ENCODE data around the gene VSIG4.

The VSIG4 gene

DNA sequence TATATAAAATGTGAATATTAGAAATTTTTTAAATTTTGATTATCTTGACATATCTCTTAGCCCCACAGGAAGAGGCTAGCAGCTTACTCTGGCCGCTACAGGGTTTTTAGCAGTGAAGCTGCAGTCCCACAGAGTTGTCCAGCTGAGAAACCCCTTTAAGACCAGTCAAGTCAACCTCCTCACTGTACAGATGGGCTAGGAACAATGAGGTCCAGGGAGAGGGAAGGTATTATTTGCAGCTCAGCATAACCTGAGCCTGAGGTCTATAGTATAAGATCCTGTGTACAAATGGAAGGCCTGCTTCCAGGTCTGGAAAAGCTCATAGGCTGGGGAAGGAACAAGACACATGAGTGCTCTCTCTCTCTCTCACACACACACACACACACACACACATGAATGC lies 1.8 kb downstream of the VSIG4 start:
- ATAC-seq, result no peak

DNA sequence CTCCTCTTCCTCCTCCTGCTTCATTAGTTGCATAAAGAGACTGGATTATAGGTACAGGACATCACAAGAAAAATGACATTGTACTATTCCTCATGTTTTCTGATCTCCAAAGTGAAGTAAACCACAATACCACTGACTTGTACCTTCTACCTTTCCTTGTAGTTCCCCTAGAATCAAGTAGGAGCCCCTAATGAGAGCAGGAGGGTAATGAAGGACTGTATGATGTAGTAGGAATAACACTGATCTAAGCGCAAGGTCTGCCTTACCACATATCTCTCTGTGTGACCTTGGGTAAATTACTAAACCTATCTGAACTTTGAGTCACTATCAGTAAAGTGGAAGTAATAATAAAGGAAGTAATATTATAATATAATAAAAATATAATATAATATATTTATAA lies 3.6 kb downstream of the VSIG4 start:
- Mint-ChIP-seq H3K9me3 (no peaks in the 10 kb centered on the region), H3K36me3 (no peaks in the 10 kb centered on the region), H3K27ac (no peak overlapping the region), H3K4me3 (no peak overlapping the region), H3K4me1 (no peaks in the 10 kb centered on the region)
- no peak for DNase-seq (ENCODE audit: low spot score in 2 of 2)
- no peak for ATAC-seq

More for the DNA sequence above, 1.8 kb downstream of the VSIG4 start:
- no peaks in the 10 kb centered on the region for H3K9me3 Mint-ChIP-seq
- no peak overlapping the region for H3K27ac Mint-ChIP-seq
- no peaks in the 10 kb centered on the region for H3K36me3 Mint-ChIP-seq
- no peak overlapping the region for H3K4me3 Mint-ChIP-seq
- no peak for DNase-seq (ENCODE audit: low spot score in 2 of 2)
- H3K4me1 Mint-ChIP-seq, result no peaks in the 10 kb centered on the region

DNA sequence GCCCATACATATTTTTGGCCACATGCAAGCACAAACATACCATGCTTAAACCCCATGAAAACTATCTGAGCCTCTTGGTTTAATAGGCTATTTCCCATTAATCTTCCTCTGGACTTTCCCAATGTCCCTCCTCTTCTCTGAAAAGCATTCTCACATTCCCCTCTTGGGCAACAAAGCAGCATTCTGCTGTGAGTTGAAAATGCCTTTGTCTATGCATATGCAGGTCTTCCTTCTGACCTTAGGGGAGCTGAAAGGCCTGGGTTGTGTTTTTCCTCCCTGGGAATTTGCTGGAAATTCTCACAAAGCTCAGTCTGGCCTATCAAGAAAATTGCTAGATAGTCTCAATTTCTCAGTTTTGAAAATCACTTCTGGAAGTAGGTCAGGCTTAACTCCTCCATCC lies 4.2 kb downstream of the VSIG4 start:
- no peaks in the 10 kb centered on the region for H3K4me1 Mint-ChIP-seq
- H3K27ac Mint-ChIP-seq, result no peak overlapping the region
- ATAC-seq, result no peak
- no peaks in the 10 kb centered on the region for H3K9me3 Mint-ChIP-seq
- no peaks in the 10 kb centered on the region for H3K36me3 Mint-ChIP-seq
- DNase-seq (ENCODE audit: low spot score in 2 of 2), result no peak
- no peak overlapping the region for H3K4me3 Mint-ChIP-seq

DNA sequence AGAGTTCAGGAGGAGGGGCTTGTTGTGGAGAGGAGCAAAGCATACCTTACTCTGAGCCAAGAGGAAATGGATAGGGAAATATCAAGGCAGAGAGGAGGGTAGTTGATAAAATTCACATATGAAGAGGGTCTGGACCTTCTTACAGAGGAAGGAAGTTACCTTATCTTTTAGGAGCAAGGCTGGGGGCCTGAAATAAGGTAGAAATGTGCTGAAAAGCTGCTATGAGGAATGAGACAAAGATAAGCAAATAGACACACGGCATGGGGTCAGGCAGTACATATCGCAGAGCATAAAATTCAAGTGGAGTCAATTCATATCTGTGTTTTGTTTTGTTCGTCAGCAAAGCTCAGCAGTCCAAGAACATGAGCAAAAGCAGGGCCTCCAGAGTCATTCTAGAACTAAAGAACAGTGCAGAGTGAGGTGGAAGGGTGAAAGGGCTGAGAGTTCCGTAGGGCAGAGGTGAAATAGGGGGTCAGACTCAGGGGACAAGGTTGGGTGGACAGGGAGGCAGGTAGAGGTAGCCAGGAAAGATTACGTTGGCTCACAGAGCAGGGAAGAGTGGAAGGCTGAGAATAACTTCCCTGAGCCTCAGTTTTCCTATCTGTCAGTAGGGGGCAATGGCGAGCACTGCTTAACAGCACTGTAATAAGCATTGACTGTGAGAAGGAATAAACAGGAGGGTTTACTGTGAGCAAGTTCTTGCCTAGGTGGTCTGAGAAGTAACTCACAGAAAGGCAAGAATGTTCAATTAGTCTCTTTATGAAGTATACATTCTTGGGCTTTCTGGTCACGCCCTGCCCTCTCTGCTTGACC lies 9.2 kb downstream of the VSIG4 start:
- ATAC-seq, result peak; percentile 73
- DNase-seq (ENCODE audit: low spot score in 2 of 2), result peak in 1 of 2 donors; percentile 55

DNA sequence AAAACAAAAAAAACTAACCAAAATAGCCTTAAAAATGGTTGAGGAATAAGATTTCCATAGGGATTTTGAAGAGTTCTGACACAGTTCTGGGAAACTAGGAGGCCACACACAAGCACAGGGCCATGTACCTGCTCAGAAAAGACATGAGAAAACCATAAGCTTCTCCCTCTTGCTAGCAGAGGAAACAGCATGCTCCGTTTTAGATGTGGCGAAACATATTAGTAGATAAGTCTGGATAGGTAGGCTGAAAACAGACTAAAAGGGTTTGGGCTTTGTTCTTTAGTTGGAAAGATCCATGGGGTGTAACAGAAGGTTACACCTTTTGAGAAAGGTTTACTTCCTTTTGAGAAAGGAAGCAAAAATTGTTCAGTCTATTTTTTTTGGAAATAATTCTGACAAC lies 10.9 kb downstream of the VSIG4 start:
- Mint-ChIP-seq H3K4me3 (no peak overlapping the region), H3K9me3 (no peaks in the 10 kb centered on the region), H3K27ac (no peak overlapping the region), H3K36me3 (no peaks in the 10 kb centered on the region), H3K4me1 (no peaks in the 10 kb centered on the region)
- DNase-seq (ENCODE audit: low spot score in 2 of 2), result no peak
- no peak for ATAC-seq

More for the DNA sequence above, 9.2 kb downstream of the VSIG4 start:
- H3K4me1 Mint-ChIP-seq, result no peaks in the 10 kb centered on the region
- no peak overlapping the region for H3K27ac Mint-ChIP-seq
- H3K36me3 Mint-ChIP-seq, result no peaks in the 10 kb centered on the region
- H3K9me3 Mint-ChIP-seq, result no peaks in the 10 kb centered on the region
- H3K4me3 Mint-ChIP-seq, result no peak overlapping the region

DNA sequence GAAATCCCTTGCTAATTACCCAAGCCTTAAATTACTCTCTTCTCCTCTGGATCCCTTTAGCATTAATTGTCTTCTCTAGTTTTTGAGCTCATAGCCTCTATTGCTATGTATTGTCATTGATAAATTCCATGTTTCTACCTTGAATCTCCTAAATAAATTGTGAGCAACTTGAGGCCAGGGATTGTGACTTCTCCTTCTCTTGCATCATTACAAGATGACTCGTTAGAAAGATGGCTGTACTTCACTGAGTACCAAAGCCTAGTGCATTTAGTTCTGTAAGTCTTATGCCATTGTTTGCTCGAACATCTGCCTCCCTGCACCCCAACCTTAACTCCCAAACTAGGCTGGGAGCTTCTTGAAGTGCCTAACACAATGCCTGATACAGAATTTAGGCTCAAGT lies 15.3 kb downstream of the VSIG4 start:
- H3K9me3 Mint-ChIP-seq, result no peaks in the 10 kb centered on the region
- DNase-seq (ENCODE audit: low spot score in 2 of 2) (no peak), ATAC-seq (no peak)
- H3K4me3 Mint-ChIP-seq, result no peak overlapping the region
- no peak overlapping the region for H3K27ac Mint-ChIP-seq
- no peaks in the 10 kb centered on the region for H3K36me3 Mint-ChIP-seq
- peaks cover 14% of the 10 kb centered on the region for H3K4me1 Mint-ChIP-seq

DNA sequence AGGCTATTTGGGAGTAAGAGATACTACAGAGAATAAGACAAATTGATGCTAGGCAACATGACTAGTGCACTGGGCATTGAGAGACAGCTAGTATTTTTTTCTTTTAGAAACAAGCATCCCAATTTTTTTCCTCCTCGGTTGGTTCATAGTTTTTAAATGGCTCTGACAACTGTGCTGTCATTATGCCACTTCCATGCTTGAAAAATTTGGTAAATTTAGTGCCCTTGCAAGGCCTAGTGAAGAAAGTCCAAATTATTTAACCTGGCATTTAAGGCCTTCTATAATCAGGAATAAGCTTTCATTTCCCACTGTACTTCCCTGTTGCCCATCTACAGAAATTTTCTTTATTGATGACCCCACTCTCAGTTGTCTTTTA lies 15.8 kb downstream of the VSIG4 start:
- DNase-seq (ENCODE audit: low spot score in 2 of 2) (no peak), ATAC-seq (no peak)
- H3K27ac Mint-ChIP-seq, result no peak overlapping the region
- H3K4me1 Mint-ChIP-seq, result peaks cover 14% of the 10 kb centered on the region
- no peak overlapping the region for H3K4me3 Mint-ChIP-seq
- H3K36me3 Mint-ChIP-seq, result no peaks in the 10 kb centered on the region
- no peaks in the 10 kb centered on the region for H3K9me3 Mint-ChIP-seq

DNA sequence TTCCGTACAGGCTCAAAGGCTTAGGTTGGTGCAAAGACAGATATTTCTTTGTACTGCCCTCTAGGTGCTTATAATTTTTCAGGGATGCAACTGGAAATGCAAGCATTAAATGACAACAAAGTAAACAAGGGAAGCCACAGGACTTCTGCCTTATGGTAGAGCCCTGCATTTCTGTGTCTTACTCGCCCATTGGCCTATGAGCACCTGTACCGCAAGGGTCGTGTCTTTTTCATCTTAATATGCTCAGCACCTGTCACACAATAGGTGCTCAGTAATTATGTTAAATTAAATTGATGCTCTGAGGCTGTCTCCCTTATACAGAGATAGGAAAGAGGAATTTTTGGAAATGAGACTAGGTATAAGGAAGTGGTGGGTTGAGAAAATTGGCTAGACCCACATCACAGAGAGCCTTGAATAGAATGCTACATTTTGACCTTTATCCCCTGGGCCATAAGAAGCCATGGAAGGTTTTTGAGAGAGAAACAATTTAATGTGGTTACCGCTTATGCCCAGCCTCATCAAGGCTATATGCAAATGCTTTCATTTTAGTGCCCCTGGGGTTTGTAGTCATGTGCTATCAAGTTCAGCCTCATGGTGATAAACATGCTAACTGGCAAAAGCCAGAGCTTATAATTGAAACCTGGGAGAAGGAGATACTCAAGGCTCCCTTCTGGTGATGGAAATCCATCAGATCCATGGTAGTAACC lies 16.3 kb downstream of the VSIG4 start:
- ATAC-seq, result no peak
- no peak overlapping the region for H3K4me3 Mint-ChIP-seq
- no peak overlapping the region for H3K27ac Mint-ChIP-seq
- H3K4me1 Mint-ChIP-seq, result peaks cover 19% of the 10 kb centered on the region
- H3K9me3 Mint-ChIP-seq, result no peaks in the 10 kb centered on the region
- DNase-seq (ENCODE audit: low spot score in 2 of 2), result no peak
- no peaks in the 10 kb centered on the region for H3K36me3 Mint-ChIP-seq

DNA sequence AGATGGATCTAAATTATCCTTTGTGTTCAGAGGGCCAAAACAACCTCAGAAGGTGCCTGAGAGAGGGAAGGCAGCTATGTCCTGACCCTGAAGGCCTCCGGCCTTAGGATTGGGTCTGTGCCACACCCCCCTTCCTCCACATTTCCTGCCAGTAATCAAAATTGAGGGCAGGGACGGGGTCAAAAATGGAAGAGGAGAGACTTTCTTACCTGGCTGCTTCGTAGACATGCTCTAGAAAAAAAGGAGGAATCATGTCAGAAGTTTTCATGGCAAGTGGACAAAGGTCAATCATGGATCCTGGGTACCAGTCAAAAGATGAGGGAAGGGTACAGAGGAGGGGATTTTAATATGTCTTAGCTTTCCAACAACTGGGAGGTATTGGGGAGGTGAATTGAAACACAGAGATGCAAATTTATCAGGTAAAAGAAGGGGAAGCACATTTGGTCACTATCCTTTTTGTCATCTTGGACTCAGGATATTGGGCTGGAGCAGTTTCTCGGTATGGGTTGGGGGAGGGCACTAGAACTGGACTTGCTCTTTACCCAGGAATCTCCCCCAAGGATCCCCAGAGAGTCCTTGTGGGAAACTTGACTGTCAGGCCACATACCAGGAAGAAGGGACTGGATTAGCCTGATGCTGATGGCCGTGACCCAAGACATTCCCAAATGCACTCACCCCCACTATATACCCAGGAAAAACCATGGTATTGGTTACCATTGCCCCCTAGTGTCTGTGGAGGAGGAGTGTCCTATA lies 17.1 kb downstream of the VSIG4 start:
- no peaks in the 10 kb centered on the region for H3K9me3 Mint-ChIP-seq
- H3K36me3 Mint-ChIP-seq, result no peaks in the 10 kb centered on the region
- no peak for ATAC-seq
- H3K4me1 Mint-ChIP-seq, result peaks cover 20% of the 10 kb centered on the region
- DNase-seq (ENCODE audit: low spot score in 2 of 2), result no peak
- no peak overlapping the region for H3K27ac Mint-ChIP-seq
- no peak overlapping the region for H3K4me3 Mint-ChIP-seq

DNA sequence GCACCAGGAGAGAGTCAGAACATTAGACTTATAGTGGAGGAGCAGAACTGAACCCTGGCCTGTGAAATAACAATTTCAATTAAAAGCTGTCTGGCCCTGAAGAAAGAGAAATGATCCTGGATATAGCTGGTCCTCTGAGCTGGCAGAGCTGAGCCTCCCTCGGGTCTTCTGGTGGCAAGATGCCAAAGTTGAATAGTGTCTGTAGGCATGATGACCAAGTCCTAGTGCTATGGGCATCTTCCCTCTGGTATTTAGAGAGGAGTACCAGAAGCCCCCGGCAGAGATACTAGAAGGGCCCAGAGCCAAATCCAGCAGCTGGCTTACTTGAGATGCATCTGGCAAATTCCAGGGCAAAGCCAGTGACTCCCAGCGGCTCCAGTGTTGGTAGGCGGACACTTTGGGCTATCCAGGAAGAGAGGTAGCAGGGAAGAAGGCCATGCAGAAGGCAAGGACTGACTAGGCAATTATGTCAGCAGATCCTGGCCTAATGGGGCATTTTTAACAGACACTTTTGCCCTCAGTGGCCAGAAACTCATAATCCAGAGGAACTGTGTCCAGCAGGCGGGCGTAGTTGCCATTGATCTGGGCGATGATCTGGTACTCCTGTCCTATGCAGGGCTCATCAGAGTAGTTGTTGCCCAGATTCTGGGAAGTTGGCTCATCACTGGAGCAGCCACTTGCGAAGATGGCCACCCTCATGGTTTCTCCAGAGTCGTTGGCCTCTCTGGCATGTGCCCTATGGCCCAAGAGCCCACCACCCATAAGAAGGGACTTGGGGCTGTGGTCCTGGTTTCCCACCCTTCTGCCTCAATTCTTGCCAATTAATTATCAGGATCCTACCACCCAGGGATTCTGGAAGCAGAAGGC lies 17.9 kb downstream of the VSIG4 start:
- DNase-seq (ENCODE audit: low spot score in 2 of 2) (no peak), ATAC-seq (no peak)
- no peak overlapping the region for H3K4me3 Mint-ChIP-seq
- H3K9me3 Mint-ChIP-seq, result no peaks in the 10 kb centered on the region
- peaks cover 26% of the 10 kb centered on the region for H3K4me1 Mint-ChIP-seq
- peak overlapping the region; percentile 12 for H3K27ac Mint-ChIP-seq
- H3K36me3 Mint-ChIP-seq, result no peaks in the 10 kb centered on the region

DNA sequence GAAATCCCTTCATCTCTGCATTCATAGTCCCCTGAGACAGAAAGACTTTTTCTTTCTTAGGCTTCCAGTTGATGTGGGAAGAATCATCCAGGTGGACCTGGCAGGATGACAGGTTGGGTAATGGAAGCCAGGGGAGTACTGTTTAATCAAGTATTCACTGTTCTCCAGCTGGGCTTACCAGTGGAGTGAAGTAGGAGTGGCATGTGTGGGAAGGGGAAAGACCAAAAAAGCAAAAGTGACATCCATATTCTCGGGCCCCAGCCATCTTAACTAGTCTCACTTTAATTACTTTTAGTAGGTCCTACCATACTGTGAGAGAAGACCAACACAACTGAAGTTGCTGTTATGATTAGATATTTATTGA lies 18.5 kb downstream of the VSIG4 start:
- ATAC-seq (no peak), DNase-seq (ENCODE audit: low spot score in 2 of 2) (no peak)
- Mint-ChIP-seq H3K27ac (peak overlapping the region; percentile 12), H3K4me1 (peaks cover 32% of the 10 kb centered on the region), H3K4me3 (no peak overlapping the region), H3K9me3 (no peaks in the 10 kb centered on the region), H3K36me3 (no peaks in the 10 kb centered on the region)

DNA sequence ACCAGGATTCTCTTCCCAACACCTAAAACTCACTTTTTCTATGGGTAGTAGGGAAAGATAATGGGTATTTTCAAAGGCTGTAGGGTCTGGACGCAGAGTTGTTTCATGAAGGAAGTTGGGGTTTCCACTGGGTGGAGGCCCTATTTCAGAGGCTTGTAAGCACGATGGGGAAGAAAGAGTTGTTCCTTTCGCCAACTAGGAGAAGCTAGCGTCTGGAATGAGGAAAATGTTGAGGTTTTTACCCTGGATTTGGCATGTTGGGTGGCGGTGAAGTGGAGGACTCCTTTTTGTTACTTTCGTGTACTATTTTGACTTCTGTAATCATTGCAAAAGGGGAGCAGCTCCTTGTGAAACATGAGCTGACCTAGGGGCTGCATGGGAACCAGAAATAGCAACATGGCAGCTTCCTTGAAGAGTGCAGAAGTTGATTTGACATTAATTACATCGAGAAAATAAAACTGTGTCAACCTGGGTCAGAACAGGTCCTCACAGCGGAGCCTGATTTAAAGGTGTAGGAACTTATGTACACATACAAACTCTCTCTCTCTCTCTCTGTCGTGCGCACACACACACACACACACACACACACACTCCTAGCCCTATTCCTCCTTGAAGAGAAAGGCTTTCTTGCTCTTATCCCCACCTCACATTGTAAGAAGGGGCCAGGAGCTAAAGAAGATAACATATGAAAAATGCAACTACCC lies 19.1 kb downstream of the VSIG4 start:
- no peak for ATAC-seq
- Mint-ChIP-seq H3K4me3 (no peak overlapping the region), H3K36me3 (no peaks in the 10 kb centered on the region), H3K9me3 (no peaks in the 10 kb centered on the region), H3K27ac (peak overlapping the region; percentile 70), H3K4me1 (peaks cover 33% of the 10 kb centered on the region)
- no peak for DNase-seq (ENCODE audit: low spot score in 2 of 2)

DNA sequence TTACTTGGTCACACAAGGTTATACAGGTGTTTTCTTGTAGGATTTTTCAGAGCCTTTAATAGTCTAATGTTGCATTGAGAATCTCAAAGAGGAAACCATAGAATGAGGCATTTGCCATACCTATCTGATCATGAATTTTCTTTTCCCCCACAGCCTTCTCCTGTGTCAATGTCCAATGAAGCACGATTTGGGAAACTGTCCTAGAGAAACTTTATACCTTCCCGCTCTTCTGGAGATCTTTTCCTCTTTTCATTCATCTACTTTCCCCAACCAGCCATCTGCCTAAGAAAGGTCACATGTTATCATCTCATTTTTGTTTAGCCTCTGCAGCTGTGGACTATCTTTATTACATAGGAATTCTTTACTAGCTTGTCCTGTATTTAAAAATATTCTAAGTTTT lies 19.9 kb downstream of the VSIG4 start:
- Mint-ChIP-seq H3K27ac (no peak overlapping the region), H3K4me3 (no peak overlapping the region), H3K4me1 (peaks cover 39% of the 10 kb centered on the region), H3K36me3 (no peaks in the 10 kb centered on the region), H3K9me3 (no peaks in the 10 kb centered on the region)
- no peak for DNase-seq (ENCODE audit: low spot score in 2 of 2)
- ATAC-seq, result no peak

DNA sequence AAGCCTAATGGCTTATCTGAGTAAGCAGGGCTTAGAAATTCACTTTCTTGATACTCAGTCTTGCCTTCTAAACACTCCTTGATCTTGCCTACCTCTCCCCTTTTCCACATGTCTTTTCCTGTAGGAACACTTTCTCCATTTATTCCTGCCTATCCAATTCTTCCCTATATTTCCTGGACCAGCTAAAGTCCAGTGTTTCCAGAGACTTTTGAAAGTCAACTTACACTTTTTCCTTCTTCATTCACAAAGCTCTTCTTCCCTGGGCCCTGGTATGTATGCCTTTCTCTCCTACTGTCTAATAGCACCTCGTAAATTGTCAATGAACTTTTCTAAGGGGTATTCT lies 20.6 kb downstream of the VSIG4 start:
- Mint-ChIP-seq H3K4me1 (peaks cover 43% of the 10 kb centered on the region), H3K36me3 (no peaks in the 10 kb centered on the region), H3K27ac (no peak overlapping the region), H3K9me3 (no peaks in the 10 kb centered on the region), H3K4me3 (no peak overlapping the region)
- no peak for ATAC-seq
- DNase-seq (ENCODE audit: low spot score in 2 of 2), result no peak

All from stimulated activated effector memory CD8-positive, alpha-beta T cell treated with anti-CD3 and anti-CD28 coated beads, Interleukin-12 subunit alpha, Interleukin-12 subunit beta, amount 100 ng/mL, for 72 hours (primary cell).